Mesenteric fat pad (tissue), 1 donor: ENCODE results near the gene TBC1D10A. TPM values are rescaled to one million over a fixed set of nuclear protein-coding genes. Genes with fewer than 3 reads are reported as not detected.

Experiments used
- DNase-seq: peaks from one replicate; pipeline ENCODE4 v3.0.0-alpha.2; 2020; ENCODE audit warnings: low spot score
- total RNA-seq: library from RNA; stranded (reverse); fragmentation: NEBNext Ultra II Directional; extraction: Animal tissue kit (Norgen Biotek cat#: 25700); gene quantifications from one replicate; pipeline ENCODE4 v1.2.1, GENCODE V29; 2021
- donor health status: DM: yes; HTN: yes; CAD: no.

TBC1D10A gene
- total RNA-seq, 1 donor from 2014 or later: 25.8 TPM

- no peak for DNase-seq
Measured at GRCh38 chr22:30248484-30248883, 78.3 kb downstream of the TBC1D10A start.

GRCh38 chr22:30247974-30248373 lies 78.8 kb downstream of the TBC1D10A start:
- no peak for DNase-seq

GRCh38 chr22:30247561-30247960 lies 79.2 kb downstream of the TBC1D10A start:
- no peak for DNase-seq

GRCh38 chr22:30246814-30247376 lies 79.8 kb downstream of the TBC1D10A start:
- DNase-seq: no peak

GRCh38 chr22:30245985-30246813 lies 80.5 kb downstream of the TBC1D10A start, which contains the start of gene LIF:
LIF (minus strand) TSS chr22:30246759; CDS start chr22:30246695, 64 bp downstream.
- DNase-seq: no peak

DNA sequence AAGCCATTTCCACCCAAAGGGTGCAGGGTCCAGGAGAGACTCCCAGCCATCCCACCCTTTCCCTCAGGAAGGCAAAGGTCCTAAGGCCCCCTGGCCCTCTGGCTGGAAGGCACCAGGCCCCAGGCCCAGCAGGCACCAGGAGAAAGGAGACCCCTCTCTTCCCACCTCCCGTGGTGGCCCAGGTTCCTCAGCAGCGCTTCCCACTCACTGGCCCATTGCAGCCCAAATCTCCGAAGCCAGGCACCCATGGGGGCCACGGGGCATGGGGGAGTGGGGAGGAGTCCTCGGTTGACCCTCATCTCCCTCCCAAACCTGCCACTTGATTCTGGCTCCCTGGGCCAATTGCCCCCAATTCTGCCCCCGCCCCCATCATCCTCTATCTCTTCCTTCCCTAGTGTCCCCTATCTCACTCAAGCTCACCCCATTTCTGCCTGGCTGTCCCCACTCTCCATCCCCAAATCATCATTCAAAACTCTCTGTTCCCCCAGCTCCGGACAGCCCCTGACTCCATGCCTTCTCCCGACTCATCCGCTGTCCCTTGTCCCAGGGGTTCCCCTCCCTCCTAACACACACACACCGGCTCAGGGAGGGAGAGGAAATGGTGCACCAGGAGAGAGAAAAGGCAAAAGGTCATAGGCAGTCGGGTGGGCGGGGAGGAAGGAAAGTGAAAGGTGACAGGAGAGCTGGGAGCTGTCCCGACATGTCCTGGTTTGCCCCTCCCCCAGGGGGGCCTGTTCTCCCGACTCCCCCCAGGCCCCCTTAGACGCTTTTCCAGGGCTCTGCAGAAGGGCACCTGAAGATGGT lies 81.4 kb downstream of the TBC1D10A start:
- DNase-seq: no peak

DNA sequence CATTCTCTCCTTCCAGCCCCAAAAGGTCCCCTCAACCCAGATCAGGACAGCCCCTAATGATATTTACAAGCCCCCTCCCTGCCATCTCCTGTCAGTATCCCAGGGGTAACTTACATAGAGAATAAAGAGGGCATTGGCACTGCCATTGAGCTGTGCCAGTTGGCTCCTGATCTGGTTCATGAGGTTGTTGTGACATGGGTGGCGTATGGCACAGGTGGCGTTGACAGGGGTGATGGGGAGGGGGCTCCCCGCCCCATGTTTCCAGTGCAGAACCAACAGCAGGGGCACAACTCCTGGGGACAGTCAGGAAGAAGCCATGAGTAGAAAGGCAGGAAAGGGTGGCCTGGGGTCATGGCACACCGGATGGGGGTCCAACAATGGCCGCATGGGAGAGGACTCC lies 82.1 kb downstream of the TBC1D10A start:
- DNase-seq: no peak

DNA sequence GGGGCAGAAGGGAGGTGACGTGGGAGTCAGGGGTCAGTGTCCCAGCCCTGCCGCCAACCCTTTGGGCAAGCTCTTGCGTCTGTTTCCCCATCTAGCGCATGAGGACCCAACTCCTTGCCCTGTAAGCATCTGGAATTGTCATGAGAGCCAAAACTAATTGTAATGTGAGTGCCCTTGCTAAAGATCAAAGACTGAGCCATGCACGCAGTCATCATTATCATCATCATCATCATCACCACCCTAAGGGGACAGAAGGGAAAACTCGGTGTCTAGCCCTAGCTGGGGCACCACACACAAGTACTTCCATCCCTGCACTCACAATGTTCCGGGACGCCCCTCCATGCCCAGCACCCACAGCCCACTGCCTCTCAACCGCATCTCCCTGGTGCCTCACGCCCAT lies 82.7 kb downstream of the TBC1D10A start:
- no peak for DNase-seq

- no peak for DNase-seq
Measured at GRCh38 chr22:30243661-30244060, 83.1 kb downstream of the TBC1D10A start.

Other genes with a start within 250 kb of the TBC1D10A start
- not detected for gene HORMAD2, start 246.5 kb downstream of the TBC1D10A start, total RNA-seq
- 34.8 TPM for gene LIF, start 80.2 kb downstream of the TBC1D10A start, total RNA-seq
- gene OSM, start 60.1 kb downstream of the TBC1D10A start, total RNA-seq: 8.0 TPM
- 11.6 TPM for gene CASTOR1, start 37.4 kb downstream of the TBC1D10A start, total RNA-seq
- 119 TPM for gene SF3A1, start 30.0 kb upstream of the TBC1D10A start, total RNA-seq
- gene CCDC157, start 30.1 kb upstream of the TBC1D10A start, total RNA-seq: 0.77 TPM
- 9.1 TPM for gene RNF215, start 60.5 kb upstream of the TBC1D10A start, total RNA-seq
- 3.4 TPM for gene SEC14L2, start 70.1 kb upstream of the TBC1D10A start, total RNA-seq
- gene MTFP1, start 98.8 kb upstream of the TBC1D10A start, total RNA-seq: 13.3 TPM
- not detected for gene SEC14L3, start 145.1 kb upstream of the TBC1D10A start, total RNA-seq
- gene SEC14L4, start 178.8 kb upstream of the TBC1D10A start, total RNA-seq: not detected
- not detected for gene SEC14L6, start 219.8 kb upstream of the TBC1D10A start, total RNA-seq
- gene GAL3ST1, start 247.7 kb upstream of the TBC1D10A start, total RNA-seq: not detected